Measurements from ENCODE around the gene CNTN2.

CNTN2 gene

GRCh38 chr1:205042911-205043806, at the start of gene CNTN2:
TSS of gene CNTN2 (plus strand) at chr1:205043212. CDS start at chr1:205053186, 9,974 bp downstream.
- no peak for DNase-seq (ENCODE audit: low read depth in 2 of 3, low spot score in 2 of 3)

GRCh38 chr1:204994086-204994862, 48.7 kb upstream of the CNTN2 start:
- no peak for DNase-seq (ENCODE audit: low read depth in 2 of 3, low spot score in 2 of 3)

- DNase-seq (ENCODE audit: low read depth in 2 of 3, low spot score in 2 of 3): no peak
Observed at GRCh38 chr1:204996981-204997380, 46.0 kb upstream of the CNTN2 start.

GRCh38 chr1:204997591-204998355, 45.2 kb upstream of the CNTN2 start:
- DNase-seq (ENCODE audit: low read depth in 2 of 3, low spot score in 2 of 3): no peak

GRCh38 chr1:205001162-205001561, 41.9 kb upstream of the CNTN2 start:
- no peak for DNase-seq (ENCODE audit: low read depth in 2 of 3, low spot score in 2 of 3)

GRCh38 chr1:205002705-205003104, 40.3 kb upstream of the CNTN2 start:
- no peak for DNase-seq (ENCODE audit: low read depth in 2 of 3, low spot score in 2 of 3)

GRCh38 chr1:205003358-205004131, 39.5 kb upstream of the CNTN2 start:
- DNase-seq (ENCODE audit: low read depth in 2 of 3, low spot score in 2 of 3): no peak

GRCh38 chr1:205004351-205004750, 38.7 kb upstream of the CNTN2 start:
- DNase-seq (ENCODE audit: low read depth in 2 of 3, low spot score in 2 of 3): no peak

GRCh38 chr1:205008896-205009295, 34.1 kb upstream of the CNTN2 start:
- no peak for DNase-seq (ENCODE audit: low read depth in 2 of 3, low spot score in 2 of 3)

GRCh38 chr1:205009670-205010069, 33.3 kb upstream of the CNTN2 start:
- no peak for DNase-seq (ENCODE audit: low read depth in 2 of 3, low spot score in 2 of 3)

- DNase-seq (ENCODE audit: low read depth in 2 of 3, low spot score in 2 of 3): no peak
Observed at GRCh38 chr1:205012391-205013140, 30.4 kb upstream of the CNTN2 start.

GRCh38 chr1:205013683-205014367, 29.2 kb upstream of the CNTN2 start:
- no peak for DNase-seq (ENCODE audit: low read depth in 2 of 3, low spot score in 2 of 3)

GRCh38 chr1:205014783-205015182, 28.2 kb upstream of the CNTN2 start:
- no peak for DNase-seq (ENCODE audit: low read depth in 2 of 3, low spot score in 2 of 3)

GRCh38 chr1:205015241-205015640, 27.8 kb upstream of the CNTN2 start:
- DNase-seq (ENCODE audit: low read depth in 2 of 3, low spot score in 2 of 3): no peak

- no peak for DNase-seq (ENCODE audit: low read depth in 2 of 3, low spot score in 2 of 3)
Observed at GRCh38 chr1:205016075-205016474, 26.9 kb upstream of the CNTN2 start.

GRCh38 chr1:205016584-205016983, 26.4 kb upstream of the CNTN2 start:
- no peak for DNase-seq (ENCODE audit: low read depth in 2 of 3, low spot score in 2 of 3)

GRCh38 chr1:205017001-205017400, 26.0 kb upstream of the CNTN2 start:
- DNase-seq (ENCODE audit: low read depth in 2 of 3, low spot score in 2 of 3): no peak

GRCh38 chr1:205017766-205018165, 25.2 kb upstream of the CNTN2 start:
- DNase-seq (ENCODE audit: low read depth in 2 of 3, low spot score in 2 of 3): no peak

GRCh38 chr1:205018381-205018780, 24.6 kb upstream of the CNTN2 start:
- DNase-seq (ENCODE audit: low read depth in 2 of 3, low spot score in 2 of 3): no peak
